LNCaP clone FGC (cell line): ENCODE data around the gene KCNG2.

Source experiments
- DNase-seq: peaks from one replicate; pipeline ENCODE4 v3.0.0-alpha.2; 2011; ENCODE audit warnings: low read depth
- H3K4me3 ChIP-seq: 2 replicates; pipeline ENCODE4 v1.5.1; 2011; ENCODE audit warnings: mild to moderate bottlenecking, low read depth, low read length, control low read depth
- TF ChIP-seq, protein P1 (sequence below): IDR thresholded peaks from 2 replicates; pipeline ENCODE4 v1.5.1; 2012; ENCODE audit warnings: mild to moderate bottlenecking; ENCODE audit not compliant: control insufficient read depth, insufficient read depth; ENCODE audit errors: extremely low read depth

Gene KCNG2

GRCh38 chr18:79940814-79941472, 143.2 kb downstream of the KCNG2 start:
- no peak for DNase-seq
- TF ChIP-seq, protein P1, sequence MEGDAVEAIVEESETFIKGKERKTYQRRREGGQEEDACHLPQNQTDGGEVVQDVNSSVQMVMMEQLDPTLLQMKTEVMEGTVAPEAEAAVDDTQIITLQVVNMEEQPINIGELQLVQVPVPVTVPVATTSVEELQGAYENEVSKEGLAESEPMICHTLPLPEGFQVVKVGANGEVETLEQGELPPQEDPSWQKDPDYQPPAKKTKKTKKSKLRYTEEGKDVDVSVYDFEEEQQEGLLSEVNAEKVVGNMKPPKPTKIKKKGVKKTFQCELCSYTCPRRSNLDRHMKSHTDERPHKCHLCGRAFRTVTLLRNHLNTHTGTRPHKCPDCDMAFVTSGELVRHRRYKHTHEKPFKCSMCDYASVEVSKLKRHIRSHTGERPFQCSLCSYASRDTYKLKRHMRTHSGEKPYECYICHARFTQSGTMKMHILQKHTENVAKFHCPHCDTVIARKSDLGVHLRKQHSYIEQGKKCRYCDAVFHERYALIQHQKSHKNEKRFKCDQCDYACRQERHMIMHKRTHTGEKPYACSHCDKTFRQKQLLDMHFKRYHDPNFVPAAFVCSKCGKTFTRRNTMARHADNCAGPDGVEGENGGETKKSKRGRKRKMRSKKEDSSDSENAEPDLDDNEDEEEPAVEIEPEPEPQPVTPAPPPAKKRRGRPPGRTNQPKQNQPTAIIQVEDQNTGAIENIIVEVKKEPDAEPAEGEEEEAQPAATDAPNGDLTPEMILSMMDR, result no peak
- H3K4me3 ChIP-seq, result no peak overlapping the region

DNA sequence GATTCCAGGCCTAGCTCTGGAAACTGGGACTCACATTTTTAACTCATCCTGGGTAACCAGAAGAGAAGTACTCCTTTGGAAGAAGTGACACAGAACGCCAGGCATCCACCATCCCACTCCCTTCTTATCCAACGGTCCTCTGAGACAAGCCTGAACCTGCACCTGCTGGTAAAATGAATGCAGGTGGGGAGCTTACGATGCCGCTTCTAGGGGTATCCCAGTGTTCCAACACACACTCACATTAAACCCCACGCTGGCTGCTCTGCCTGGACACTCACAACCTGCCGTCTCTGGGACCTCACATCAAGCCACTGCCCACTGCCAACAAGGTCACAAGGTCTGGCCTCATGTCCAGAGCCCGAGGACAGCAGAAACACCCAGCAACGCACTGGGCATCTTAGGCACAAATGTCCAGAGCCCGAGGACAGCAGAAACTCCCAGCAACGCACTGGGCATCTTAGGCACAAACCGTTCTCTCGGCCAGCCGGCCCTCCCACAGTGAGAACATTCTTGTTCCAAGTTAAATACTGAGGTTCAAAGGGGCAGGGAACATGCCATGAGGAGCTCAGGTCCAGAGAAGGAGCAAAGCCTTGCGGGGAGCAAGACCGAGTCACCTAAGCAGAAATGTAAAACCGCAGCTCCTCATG, 143.9 kb downstream of the KCNG2 start:
- no peak overlapping the region for H3K4me3 ChIP-seq
- TF ChIP-seq, protein P1, result no peak
- DNase-seq, result no peak

GRCh38 chr18:79942211-79942610, 144.5 kb downstream of the KCNG2 start:
- H3K4me3 ChIP-seq, result no peak overlapping the region
- no peak for DNase-seq
- TF ChIP-seq, protein P1, result no peak

DNA sequence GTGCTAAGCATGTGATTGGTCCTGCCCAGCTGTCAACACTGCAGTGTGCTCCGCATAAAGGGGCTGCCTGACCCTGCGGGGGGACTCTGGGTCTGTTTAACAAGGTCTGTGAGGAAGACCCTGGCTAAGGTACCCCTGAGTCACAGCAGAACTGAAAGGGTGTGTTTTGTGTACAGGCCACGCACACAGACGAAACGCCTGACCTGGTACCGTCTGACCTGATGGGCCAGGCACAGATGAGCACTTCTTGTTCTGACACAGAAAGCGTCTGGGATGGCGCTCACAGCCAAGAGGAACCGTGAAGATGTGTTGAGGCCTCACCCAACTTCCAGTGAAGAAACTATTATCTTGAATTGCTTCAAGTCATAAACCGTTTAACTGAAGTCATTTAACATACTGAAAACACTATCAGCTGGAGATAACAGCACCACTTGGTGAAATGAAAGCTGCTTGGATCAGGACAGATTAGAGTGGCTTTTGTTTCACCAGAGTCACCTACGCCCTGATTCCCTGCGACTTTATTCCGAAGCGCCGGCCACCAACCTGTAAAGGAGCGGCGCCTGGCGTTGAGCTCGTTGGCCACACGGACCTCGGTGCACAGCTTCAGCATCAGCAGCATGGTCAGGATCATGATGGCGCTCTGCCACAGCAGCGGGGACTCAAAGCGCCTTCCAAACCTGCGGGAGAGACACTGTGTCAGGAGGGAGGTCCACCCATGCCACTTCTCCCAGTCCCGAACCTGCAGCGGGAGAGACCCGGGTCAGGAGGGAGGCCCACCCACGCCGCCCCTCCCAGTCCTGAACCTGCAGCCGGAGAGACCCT, 145.3 kb downstream of the KCNG2 start:
- TF ChIP-seq, protein P1, result no peak
- no peak for DNase-seq
- H3K4me3 ChIP-seq, result no peak overlapping the region

GRCh38 chr18:79943608-79944125, 145.9 kb downstream of the KCNG2 start:
- TF ChIP-seq, protein P1, result no peak
- H3K4me3 ChIP-seq, result no peak overlapping the region
- DNase-seq, result no peak

DNA sequence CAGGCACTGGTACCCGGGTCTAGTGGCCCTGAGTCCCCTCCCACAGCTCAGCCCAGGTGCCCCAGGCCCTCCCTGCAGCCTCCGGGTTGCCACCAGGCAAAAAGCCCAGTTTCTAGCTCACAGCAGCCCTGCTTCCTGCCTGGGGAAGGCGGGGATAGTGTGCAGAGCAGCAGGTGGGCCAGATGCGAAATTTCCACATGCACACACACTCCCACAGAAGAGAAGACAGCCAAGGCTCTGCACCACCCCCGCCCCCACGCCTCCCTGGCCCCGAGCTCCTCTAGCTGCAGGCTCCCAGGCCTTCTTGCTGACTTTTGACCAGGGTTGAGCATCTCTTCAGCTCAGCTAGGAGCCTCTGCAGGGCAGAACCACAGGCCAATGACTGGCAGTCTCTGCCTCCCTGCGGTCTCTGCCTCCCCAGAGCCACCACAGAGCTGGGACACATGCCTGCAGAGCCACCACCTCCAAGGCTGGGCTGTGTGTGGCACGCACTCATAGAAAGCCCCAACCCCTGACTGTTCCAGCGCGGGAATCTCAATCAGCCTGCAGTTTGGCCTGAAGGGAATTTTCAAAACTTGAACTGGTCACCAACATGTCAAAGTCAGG, 146.5 kb downstream of the KCNG2 start:
- TF ChIP-seq, protein P1, result no peak
- no peak overlapping the region for H3K4me3 ChIP-seq
- no peak for DNase-seq
